GM19025 (cell line): ENCODE results near the gene CLN6.
A peak's percentile ranks its signal among the peaks of the same experiment; 100 is the strongest.
"Not testable (repeated sequence)": the region's sequence is repeated elsewhere in the genome, so short reads cannot be mapped to it uniquely, and the experiment has no call there.

Experiments
- ATAC-seq: cut with Tn5 transposase; IDR thresholded peaks from one replicate; pipeline ENCODE4 v1.9.1; 2021; ENCODE audit warnings: mild to moderate bottlenecking, low read depth, moderate library complexity; ENCODE audit not compliant: unreplicated experiment

The CLN6 gene

DNA sequence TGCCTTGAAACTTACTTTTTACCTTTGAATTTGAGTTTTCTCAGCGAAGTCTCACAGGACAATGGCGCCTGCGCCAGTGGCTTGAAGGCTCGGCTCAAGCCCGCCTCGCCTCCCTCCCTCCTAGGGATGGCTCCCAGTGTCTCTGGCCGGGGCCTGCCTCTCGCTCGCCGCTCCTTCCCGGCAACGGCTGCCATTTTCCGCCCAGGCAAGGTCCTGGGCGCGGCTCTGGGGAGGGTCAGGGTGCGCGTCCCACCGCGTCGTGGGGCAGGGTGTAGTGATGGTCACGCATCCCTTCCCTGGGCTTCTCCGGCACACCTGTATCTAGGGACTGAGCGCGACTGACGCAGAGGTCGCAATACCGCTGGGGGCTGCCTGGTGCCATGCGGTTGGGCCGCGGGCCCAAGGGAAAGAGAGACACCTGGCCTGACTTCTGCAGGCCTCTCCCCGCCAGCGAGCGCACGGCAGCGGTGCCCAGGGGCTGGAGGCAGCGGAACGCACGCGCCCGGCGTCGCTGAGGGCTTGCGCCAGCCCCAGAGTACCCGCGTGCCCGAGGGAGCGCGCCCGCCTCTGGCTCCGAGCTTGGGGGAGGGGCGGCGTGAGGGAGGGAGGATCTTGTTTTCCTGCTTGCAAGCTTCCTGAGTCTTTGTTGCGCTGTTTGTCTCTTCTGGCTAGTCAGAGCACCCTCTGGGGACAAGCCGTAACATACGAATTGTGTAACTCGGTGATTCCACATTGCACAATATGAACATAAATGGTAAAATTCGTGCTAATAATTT, 27.3 kb upstream of the CLN6 start:
- peak; percentile 49 for ATAC-seq

DNA sequence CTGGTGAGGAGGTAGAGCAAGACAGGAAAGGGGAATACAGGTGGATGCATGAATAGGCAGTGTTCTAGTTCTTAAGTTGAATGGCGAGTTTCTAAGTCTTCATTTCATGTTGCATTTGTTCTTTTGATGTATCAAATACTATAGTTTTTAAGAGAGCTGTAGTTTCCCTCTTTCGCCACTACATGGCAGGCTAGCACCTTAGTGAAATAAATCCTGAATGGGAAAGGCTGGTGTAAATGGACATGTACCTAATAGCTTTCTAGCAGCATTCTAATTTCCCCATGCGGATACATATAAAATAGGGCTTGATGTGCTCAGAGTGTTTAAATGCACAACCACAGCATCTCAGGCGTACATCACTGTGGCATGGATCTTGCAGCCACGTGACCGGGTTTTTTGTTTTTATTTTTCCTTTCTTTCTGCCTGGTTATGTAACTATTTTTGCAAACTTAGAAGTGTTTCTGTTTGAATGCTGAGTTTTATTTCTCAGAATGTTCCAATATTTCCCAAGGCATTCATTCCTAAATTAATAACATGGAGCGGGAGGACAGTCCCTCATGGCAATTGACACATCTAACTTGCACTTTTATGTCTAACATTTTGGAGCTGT, 23.5 kb upstream of the CLN6 start:
- ATAC-seq: no peak

DNA sequence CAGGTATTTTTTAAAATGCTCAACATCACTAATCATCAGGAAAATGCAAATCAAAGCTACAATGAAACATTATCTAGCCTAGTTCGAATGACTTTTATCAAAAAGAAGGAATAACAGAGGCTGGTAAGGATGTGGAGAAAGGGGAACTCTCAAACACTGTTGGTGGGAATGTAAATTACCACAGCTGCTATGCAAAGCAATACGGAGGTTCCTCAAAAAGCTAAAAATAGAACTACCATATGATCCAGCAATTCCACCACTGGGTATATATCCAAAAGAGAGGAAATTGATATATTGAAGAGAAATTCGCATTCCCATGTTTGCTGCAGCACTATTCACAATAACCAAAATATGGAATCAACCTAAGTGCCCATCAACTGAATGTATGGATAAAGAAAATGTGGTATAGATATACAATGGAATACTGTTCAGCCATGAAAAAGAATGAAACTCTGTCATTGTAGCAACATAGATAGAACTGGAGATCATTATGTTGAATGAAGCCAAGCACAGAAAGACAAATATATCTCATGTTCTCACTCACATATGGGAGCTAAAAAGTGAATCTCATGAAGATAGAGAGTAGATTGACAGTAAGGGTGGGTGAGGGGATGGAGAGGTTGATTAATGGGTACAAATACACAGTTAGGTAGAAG, 19.7 kb upstream of the CLN6 start:
- ATAC-seq: no peak

DNA sequence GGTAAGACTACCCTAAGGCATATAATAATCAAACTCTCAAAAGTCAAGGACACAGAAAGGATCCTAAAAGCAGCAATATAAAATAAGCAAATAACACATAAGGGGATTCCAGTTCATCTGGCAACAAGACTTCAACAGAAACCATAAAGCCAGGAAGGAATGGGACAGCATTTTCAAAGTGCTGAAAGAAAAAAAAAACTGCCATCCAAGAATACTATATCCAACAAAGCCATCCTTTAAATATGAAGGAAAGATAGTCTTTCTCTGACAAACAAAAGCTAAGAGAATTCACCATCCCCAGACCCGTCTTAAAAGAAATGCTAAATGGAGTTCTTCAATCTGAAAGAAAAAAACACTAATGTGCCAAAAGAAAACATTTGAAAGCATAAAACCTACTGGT, 14.7 kb upstream of the CLN6 start:
- ATAC-seq: no peak

DNA sequence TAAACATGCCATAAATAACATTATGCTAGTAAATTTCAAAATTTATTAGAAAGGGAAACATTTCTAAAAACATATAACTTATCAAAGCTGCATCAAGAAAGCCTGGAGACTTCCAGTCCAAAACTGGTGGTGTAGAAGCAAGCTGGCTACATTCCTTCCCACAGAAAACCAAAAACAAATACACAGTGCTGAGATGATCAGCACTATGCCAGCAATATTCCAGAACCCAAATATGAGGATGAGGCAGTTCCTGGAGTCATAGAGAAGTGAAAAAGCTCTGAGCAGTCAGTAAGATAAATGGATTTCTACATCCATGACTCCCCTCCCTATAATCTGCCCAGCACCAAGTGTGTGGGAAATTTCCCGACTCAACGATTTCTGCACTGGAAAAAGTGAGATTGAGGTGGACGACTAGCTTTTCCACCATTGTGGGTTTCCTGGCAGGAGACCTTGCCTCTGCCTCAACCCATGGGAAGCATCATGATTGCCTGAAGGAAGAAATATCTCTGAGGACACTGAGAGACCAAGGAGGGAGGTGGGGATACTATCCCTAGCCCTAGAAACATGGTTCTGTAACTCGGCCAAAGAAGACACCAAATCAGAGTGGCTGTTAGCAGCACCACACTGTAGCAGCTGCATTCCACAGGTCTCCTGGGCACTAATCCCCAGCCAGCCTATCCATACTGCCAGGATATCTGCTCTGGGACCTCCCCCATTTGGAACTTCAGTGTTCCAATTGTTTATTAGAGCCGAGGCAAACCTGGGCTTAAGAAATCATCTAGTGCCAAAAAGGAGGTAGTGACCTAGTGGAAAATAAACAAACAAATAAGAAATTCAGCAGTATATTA, 11.8 kb upstream of the CLN6 start:
- ATAC-seq: no peak

DNA sequence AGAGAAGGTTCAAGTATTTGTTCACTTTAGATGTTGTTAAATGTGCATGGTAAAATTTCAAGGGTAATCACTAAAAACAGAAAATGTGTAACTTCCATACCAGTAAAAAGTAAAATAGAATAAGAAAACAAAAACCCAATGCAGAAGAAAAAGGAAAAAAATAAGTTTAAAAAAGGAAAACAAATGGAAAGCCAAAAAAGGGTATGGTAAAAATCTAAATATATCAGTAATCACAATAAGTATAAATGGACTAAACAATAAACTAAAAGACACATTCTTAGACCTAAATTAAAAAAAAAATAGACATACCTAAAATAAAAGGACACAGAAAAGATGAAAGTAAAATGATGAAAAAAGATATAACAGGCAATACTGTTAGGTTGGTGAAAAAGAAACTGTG, 9.5 kb upstream of the CLN6 start:
- ATAC-seq: no peak

DNA sequence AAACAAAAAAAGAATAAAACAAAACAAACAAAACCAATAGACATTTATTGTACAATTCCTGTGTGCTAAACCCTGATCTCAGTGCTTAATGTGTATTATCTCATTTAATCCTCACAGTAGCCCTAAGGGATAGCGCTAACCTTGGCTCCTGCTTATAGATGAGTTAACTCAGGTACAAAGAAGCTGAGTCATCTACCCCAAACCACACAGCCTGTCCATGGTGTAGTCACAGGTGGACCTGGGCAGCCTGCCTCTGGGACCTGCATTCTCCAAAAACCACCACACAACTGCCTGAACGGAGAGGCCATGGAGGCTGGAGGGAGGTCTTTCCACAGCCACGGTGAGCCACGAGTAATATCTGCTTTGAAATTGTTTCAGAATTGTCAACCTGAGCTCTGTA, 5.5 kb upstream of the CLN6 start:
- no peak for ATAC-seq

DNA sequence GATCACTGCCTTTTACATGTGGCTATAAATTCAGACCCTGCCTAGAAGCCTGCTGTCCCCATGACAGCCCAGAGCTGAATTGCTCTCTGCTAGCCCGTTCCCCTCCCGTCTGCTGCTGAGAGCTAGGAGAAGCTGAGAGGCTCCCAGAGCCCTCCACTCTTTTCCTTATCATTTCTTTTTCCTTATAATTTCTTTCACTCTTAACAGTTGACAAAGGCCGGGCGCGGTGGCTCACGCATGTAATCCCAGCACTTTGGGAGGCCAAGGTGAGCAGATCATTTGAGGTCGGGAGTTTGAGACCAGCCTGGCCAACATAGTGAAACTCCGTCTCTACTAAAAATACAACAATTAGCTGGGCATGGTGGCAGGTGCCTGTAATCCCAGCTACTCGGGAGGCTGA, 5.0 kb upstream of the CLN6 start:
- not testable (repeated sequence) for ATAC-seq

DNA sequence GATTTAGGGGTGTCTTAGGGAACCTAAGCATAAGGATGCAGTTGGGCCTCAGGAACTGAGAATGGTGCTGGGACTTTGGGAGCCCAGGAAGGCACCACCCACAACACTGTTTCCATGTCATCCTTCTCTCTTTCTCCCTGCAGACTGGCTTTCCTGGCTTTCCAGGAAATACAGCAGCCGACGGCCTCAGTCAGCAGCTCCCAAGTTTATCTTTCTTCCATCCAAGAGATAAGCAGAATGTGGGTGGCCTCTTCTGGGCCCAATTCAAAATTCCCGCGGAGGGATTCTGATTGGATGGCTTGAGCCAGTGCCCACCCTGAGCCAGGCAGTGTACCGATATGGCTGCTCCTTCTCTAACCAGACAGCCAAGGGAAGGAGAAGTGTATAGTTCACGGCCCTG, 4.5 kb upstream of the CLN6 start:
- ATAC-seq: no peak

DNA sequence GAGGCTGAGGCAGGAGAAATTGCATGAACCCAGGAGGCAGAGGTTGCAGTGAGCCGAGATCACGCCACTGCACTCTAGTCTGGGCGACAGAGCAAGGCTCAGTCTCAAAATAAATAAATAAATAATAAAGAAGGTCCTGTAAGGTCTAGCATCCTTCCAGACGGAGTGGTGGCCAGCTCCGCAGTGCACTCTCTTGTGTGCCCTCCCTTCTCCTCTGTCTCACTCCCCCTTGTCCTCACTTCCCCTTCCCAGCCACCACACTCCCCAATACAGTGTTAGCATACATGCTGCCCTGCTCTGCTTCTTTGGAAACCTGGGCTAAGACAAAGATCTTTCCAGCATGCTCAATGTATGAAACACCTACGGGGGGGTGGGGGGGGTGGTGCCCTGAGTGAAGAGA, 3.4 kb upstream of the CLN6 start:
- ATAC-seq: no peak

DNA sequence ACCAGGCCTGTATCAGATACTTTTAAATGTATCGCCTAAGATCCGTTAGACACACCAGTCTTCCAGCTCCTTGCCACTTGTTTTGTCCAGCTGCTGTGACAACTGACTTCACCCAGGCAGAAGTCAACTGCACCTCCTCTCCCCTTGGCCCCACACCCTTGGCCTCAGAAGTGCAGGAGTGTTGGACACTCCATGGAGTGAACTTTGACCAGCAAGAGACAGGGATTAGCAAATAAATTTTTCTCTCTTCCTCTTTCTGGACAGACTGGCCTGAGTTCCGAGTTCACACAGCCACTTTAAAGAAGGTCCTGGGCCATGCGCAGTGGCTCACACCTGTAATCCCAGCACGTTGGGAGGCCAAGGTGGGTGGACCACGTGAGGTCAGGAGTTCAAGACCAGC, 2.9 kb upstream of the CLN6 start:
- ATAC-seq: no peak

DNA sequence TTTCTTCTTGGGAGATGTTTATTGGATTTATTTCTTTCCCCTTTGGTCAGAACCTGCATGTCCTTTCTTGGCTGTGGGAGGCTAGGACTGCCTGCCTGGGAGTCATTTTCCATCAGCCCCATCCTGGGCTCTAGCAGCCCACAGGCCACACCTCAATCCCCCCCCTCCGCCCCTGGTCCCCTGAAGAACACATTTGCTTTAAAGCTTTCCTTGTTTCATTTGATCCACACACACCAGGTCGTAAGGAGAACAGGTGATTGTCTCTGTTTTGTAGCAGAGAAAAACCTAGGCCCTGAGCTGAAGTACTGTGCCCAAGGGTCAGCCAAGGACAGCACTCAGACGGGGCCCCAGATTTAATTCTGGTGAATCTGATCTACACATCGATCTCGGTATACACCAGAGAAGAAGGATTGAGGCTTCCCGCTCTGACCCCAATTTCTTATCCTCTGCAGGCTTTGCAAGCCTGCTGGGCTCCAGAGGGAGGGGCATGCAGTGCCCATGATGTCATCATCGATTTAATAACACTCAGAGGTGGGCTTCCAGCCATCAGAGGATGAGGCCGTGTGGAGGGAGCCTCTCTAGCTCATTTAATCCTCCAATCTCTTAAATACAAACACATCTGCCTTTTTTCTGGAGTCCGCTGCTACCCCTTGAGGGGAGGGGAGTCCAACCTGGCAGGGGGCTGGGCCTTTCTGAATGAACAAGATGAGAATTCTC, 1.7 kb upstream of the CLN6 start:
- ATAC-seq: no peak

DNA sequence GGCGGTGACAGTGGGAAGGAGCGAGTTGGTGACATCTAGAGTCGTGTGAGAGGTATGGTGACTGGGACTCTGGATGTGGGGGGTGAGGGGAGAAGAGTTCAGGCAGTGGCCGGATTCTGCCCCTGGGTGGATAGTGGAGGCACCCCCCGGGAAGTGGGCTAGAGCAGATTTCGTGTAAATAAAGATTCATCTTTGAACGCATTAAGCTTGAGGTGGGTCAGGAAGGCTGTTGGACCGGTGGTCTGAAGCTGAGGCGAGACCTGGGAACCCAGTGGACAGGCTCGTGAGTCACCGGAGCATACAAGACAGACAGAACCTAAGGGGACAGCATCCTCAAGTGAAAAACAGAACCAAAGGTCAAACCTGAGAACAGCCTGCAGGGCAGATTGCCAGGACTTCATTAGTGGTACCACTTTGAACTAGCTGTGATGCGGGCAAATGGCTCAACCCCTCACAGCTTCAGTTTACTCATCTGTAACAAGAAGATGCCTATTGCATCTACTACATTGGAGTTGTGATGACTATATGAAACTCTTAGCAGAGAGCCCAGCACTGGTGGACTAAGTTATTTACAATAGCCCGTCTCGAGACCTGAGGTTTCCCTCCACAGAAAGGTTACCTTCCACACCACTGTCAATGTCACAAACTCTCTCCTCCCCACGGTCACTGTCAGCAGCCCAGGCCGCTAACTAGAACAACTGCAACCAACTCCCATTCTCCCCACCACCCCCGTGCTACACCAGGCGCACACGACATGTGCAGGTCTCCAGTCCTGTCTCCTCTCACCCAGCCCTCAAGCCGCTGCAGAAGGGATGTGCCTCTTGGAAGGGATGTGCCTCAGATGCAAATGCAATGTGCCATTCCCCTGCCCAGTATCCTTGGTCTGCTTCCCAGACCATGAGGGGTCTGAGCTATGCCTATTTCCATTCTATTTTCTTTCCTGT, 901 bp upstream of the CLN6 start:
- ATAC-seq: no peak

DNA sequence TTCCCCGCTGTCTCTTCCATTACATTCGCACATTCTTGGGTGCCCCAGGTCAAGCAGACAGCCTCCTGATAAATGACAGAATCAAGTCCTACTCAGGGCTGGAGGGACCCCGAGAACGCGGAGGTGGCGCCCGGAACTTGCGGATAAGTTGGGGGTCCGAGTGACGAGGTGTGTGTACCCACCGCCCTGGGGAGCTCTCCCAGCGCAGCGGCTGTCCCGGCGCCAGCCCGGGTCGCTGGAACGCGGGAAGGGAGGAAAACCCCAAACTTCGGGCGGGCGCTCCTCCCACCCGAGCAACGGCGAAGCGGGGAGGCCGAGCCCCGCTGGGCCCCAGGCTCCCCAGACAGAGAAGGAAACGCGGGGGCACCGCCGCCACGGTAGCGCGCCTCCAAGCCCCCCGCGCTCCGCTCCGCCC, 550 bp downstream of the CLN6 start:
- ATAC-seq: no peak

DNA sequence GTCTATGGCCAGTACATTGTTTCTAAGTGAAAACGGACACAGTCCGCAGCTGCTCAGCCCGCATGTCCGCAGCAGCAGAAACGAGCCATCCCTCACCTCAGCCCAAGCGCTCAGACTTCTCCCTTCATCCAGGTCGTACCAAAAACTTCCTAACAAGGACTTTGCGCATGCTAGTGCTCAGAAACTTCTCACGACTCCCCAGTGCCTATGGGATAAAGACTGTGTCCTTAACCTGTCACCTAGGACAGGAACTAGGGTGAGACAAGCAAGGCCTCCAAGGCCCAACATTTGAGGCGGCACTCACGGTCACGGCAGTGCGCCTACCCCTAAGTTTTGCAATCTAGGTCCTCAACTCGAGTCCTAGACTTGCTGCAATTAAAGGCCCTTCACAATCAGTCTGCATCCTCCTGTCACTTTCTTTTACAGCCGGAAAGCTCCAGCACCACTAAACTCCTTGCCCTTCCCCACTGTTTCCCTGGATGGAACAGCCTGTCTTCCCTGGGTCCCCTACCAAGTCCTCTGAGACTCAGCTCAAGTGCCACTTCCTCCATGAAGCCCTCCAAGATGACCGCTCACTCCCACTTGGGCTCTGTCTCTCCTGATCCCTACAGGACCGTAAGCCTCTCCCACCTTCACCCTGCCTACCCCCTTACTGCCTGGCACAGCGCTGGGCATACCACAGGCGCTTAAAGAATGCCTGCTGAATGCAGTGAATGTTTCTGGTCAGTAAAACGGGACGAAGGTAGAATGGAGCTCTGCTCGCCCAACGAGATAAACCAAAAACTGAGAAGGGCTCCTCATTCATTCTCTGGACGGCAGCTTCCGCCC, 1.2 kb downstream of the CLN6 start:
- no peak for ATAC-seq

DNA sequence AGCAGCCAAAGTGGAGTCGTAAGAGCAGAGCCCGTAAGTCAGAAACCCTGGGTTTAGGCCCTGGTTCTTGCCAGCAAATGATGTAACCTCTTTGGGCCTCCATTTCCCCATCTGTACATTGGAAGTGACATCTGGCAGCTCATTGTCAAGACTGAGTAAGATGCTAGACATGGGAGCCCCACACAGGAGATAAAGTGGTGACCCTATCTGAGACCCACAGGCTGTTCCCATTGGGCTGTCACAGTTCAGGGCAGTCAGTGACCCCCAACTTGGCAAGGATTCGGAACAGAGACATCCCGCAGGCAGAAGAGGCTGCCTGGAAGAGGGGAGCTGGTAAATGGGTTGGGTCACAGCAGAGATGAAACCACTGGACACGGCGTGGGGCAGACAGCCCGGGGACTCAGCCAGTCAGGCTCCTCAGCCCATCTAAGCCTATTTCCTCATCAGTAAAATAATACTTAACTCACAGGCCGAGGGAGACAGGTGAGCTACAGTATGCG, 1.8 kb downstream of the CLN6 start:
- no peak for ATAC-seq

DNA sequence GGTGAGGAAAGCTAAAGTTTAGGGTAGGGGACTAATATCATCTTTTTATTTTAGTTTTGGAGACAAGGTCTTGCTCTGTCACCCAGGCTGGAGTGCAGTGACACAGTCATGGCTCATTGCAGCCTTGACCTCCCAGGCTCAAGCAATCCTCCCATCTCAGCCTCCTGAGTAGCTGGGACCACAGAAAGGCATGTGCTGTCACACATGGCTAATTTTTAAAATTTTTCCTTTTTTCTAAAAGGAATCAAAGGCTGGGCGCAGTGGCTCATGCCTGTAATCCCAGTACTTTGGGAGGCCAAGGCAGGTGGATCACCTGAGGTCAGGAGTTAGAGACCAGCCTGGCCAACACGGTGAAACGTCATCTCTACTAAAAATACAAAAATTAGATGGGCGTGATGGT, 4.1 kb downstream of the CLN6 start:
- ATAC-seq: not testable (repeated sequence)

DNA sequence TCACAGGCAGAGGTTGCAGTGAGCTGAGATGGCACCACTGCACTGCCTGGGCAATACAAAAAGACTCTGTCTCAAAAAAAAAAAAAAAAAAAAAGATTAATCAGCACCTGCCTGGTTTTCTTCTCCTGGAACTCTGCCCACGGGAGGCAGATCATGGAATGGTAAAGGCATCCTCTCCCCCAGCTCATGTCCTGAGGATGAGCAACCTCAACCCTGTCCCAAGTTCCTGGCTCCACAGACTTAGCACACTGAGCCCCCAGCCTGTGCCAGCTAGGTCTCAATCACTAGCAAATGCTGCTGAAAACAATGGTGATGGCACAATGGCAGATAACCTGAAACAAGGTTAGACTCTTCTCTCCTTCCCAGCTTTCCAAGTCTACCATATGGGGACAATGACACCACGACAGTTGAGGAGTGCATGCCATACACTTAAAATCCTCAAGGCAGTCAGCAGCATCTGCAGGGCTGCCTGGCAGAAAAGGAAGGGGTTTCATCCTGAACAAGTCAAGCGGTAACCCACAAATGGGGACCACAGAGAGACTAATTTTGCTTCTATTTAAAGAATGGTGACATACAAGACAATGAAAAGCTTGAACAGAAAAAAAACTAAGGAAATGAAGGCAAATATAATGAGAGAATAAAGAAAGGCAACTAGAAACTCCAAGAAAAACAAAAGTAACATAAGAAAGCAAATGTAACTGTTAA, 4.8 kb downstream of the CLN6 start:
- no peak for ATAC-seq
